ENCODE measurements around the gene ZRANB3. TPM values are rescaled to one million over a fixed set of nuclear protein-coding genes. Genes with fewer than 3 reads are reported as not detected.

Gene ZRANB3
- total RNA-seq, 6 donors from 2014 or later, result 1.00 to 4.0 (median 2.0) TPM

DNA sequence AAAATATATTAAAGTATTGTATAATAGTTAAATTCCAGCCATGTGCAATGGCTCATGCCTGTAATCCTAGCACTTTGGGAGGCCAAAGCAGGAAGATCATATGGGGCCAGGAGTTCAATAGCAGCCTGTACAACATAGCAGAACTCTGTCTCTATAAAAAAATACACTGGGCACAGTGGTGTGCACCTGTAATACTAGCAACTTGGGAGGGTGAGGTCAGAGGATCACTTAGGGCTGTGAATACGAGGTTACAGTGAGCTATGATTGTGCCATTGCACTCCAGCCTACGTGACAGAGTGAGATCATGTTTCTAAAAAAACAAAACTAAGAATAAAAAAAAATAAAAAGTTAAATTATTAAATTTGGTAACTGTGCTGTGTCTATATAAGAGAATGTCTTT lies 36.1 kb downstream of the ZRANB3 start:
- ATAC-seq (ENCODE audit: low FRiP score in 2 of 2) (no peak), DNase-seq (no peak)
- TF ChIP-seq, protein P1, sequence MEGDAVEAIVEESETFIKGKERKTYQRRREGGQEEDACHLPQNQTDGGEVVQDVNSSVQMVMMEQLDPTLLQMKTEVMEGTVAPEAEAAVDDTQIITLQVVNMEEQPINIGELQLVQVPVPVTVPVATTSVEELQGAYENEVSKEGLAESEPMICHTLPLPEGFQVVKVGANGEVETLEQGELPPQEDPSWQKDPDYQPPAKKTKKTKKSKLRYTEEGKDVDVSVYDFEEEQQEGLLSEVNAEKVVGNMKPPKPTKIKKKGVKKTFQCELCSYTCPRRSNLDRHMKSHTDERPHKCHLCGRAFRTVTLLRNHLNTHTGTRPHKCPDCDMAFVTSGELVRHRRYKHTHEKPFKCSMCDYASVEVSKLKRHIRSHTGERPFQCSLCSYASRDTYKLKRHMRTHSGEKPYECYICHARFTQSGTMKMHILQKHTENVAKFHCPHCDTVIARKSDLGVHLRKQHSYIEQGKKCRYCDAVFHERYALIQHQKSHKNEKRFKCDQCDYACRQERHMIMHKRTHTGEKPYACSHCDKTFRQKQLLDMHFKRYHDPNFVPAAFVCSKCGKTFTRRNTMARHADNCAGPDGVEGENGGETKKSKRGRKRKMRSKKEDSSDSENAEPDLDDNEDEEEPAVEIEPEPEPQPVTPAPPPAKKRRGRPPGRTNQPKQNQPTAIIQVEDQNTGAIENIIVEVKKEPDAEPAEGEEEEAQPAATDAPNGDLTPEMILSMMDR (IDR thresholded peaks at IDR 0.05), result no peak
- TF ChIP-seq POLR2AphosphoS5 (IDR thresholded peaks at IDR 0.05) (no peak), EP300 (IDR thresholded peaks at IDR 0.05) (no peak), POLR2A (IDR thresholded peaks at IDR 0.05) (no peak)
- Histone ChIP-seq H3K27me3 (no peaks in the 10 kb centered on the region), H3K4me1 (no peaks in the 10 kb centered on the region), H3K4me3 (no peak overlapping the region), H3K36me3 (no peaks in the 10 kb centered on the region), H3K9me3 (peaks cover 6 to 14% (median 12%) of the 10 kb centered on the region in 4 donors), H3K27ac (no peak overlapping the region)
- 90 to 93% methylated on average over 2 of the region's 2 CpGs for WGBS, 2 donors

DNA sequence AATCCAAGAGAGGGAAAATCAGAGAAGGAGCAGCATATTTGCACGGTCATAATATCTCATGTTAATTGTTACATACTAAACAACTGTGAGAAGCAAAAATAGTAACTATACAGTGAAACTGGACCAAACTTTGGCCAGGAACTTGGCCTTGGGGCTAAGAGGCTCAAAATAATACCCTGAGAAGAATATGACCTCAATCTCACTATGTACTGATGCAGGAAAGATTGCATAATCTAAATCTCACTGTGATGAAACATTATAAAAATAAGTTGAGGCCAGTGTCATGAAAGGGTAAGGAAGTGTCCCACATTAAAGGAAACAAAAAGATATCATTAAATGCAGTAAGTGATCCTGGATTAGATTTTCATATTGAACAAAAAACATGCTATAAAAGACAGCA lies 36.5 kb downstream of the ZRANB3 start:
- TF ChIP-seq, protein P1 (IDR thresholded peaks at IDR 0.05), result no peak
- TF ChIP-seq EP300 (IDR thresholded peaks at IDR 0.05) (no peak), POLR2AphosphoS5 (IDR thresholded peaks at IDR 0.05) (no peak), POLR2A (IDR thresholded peaks at IDR 0.05) (no peak)
- Histone ChIP-seq H3K9me3 (peaks cover 6 to 14% (median 10%) of the 10 kb centered on the region in 4 donors), H3K27ac (no peak overlapping the region), H3K36me3 (no peaks in the 10 kb centered on the region), H3K4me3 (no peak overlapping the region), H3K4me1 (no peaks in the 10 kb centered on the region), H3K27me3 (no peaks in the 10 kb centered on the region)
- 83 to 95% methylated on average over 1 of the region's 1 CpG for WGBS, 2 donors
- no peak for ATAC-seq (ENCODE audit: low FRiP score in 2 of 2)
- no peak for DNase-seq

DNA sequence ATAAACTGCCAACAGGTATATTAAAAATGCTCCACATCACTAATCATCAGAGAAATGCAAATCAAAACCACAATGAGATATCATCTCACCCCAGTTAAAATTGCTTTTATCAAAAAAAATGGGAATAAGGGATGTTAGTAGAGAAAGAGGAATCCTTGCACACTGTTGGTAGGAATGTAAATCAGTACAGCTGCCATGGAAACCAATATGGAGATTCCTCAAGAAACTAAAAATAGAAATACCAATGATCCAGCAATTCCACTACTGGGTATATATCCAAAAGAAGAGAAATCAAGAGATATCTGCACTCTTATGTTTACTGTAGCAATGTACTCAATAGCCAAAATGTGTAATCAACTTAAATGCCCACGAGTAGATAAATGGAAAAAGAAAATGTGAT lies 40.6 kb downstream of the ZRANB3 start:
- Histone ChIP-seq H3K27ac (no peak overlapping the region), H3K27me3 (no peaks in the 10 kb centered on the region), H3K36me3 (no peaks in the 10 kb centered on the region), H3K4me3 (no peak overlapping the region), H3K4me1 (no peaks in the 10 kb centered on the region), H3K9me3 (no peaks in the 10 kb centered on the region)
- WGBS, 2 donors, result 91 to 96% methylated on average over 1 of the region's 1 CpG
- ATAC-seq (ENCODE audit: low FRiP score in 2 of 2), result no peak
- TF ChIP-seq, protein P1 (IDR thresholded peaks at IDR 0.05), result no peak
- TF ChIP-seq POLR2AphosphoS5 (IDR thresholded peaks at IDR 0.05) (no peak), POLR2A (IDR thresholded peaks at IDR 0.05) (no peak), EP300 (IDR thresholded peaks at IDR 0.05) (no peak)
- no peak for DNase-seq

DNA sequence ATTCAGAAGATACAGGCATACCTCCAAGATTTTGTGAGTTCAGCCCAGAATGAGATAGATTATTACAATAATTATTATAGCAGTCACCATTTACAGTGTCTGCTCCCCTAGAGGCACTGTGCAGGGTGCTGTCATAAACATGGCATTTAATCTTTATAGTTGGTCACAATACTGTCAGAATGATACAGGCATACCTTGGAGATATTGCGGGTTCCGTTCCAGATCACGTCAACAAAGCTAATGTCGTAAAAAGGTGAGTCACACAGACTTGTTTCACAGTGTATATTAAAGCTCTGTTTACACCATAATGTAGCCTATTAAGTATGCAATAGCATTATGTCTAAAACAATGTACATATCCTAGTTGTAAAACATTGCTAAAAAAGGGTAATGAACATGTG lies 45.6 kb downstream of the ZRANB3 start:
- no peak for ATAC-seq (ENCODE audit: low FRiP score in 2 of 2)
- H3K9me3 ChIP-seq, result no peaks in the 10 kb centered on the region
- H3K27ac ChIP-seq, result no peak overlapping the region
- TF ChIP-seq POLR2AphosphoS5 (IDR thresholded peaks at IDR 0.05), result no peak
- TF ChIP-seq, protein P1 (IDR thresholded peaks at IDR 0.05), result no peak
- TF ChIP-seq POLR2A (IDR thresholded peaks at IDR 0.05), result no peak
- DNase-seq, result no peak
- H3K4me3 ChIP-seq, result no peak overlapping the region
- H3K4me1 ChIP-seq, result no peaks in the 10 kb centered on the region
- WGBS, 2 donors, result 99% methylated on average over 4 of the region's 4 CpGs
- no peaks in the 10 kb centered on the region for H3K27me3 ChIP-seq
- no peaks in the 10 kb centered on the region for H3K36me3 ChIP-seq

DNA sequence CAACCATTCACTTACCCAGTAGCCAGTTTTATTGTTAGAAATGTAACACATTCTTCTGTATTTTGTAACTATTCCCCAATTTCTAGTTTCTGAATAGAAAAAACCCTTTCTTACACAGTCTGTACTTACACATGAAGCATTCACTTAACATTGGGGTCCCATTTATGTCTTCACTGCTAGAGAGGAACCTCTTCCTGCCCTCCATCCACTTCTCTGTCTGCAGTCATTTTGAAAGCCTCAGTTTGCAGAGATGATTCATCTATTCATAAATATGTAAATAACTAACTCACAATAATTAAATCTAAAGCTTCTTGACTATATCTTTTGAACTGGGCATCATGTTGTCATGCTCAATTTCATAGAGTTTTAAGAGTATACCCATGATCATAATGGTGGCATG lies 55.9 kb downstream of the ZRANB3 start:
- DNase-seq (no peak), ATAC-seq (ENCODE audit: low FRiP score in 2 of 2) (no peak)
- Histone ChIP-seq H3K4me1 (no peaks in the 10 kb centered on the region), H3K4me3 (no peak overlapping the region), H3K27ac (no peak overlapping the region), H3K27me3 (no peaks in the 10 kb centered on the region), H3K9me3 (no peaks in the 10 kb centered on the region), H3K36me3 (no peaks in the 10 kb centered on the region)
- TF ChIP-seq POLR2AphosphoS5 (IDR thresholded peaks at IDR 0.05) (no peak), POLR2A (IDR thresholded peaks at IDR 0.05) (no peak), EP300 (IDR thresholded peaks at IDR 0.05) (no peak)
- TF ChIP-seq, protein P1 (IDR thresholded peaks at IDR 0.05), result no peak
